Parathyroid adenoma (tissue), 2 donors: ENCODE results near the gene HMGCLL1.

Experiments
- H2AFZ ChIP-seq: fragments of 300-600 bp; sonication (generic); one replicate; pipeline ENCODE4 v1.7.0; 2017; ENCODE audit warnings: antibody characterized with exemption, mild to moderate bottlenecking
- H3K27ac ChIP-seq: fragments of 300-600 bp; sonication (generic); one replicate; pipeline ENCODE4 v1.7.0; 2017
- H3K27me3 ChIP-seq: fragments of 300-600 bp; sonication (generic); one replicate; pipeline ENCODE4 v1.7.0; 2017; ENCODE audit warnings: low read length; ENCODE audit not compliant: control insufficient read depth, insufficient read depth
- H3K36me3 ChIP-seq: fragments of 300-600 bp; sonication (generic); one replicate; pipeline ENCODE4 v1.7.0; 2017; ENCODE audit warnings: low read length; ENCODE audit not compliant: control insufficient read depth, insufficient read depth
- H3K4me1 ChIP-seq: fragments of 300-600 bp; sonication (generic); one replicate; pipeline ENCODE4 v1.7.0; 2017; ENCODE audit warnings: control low read depth
- H3K4me2 ChIP-seq: fragments of 300-600 bp; sonication (generic); one replicate; pipeline ENCODE4 v1.7.0; 2017; ENCODE audit warnings: low read length
- H3K4me3 ChIP-seq: fragments of 300-600 bp; sonication (generic); one replicate; pipeline ENCODE4 v1.7.0; 2017; ENCODE audit warnings: low read depth, low read length
- H3K79me2 ChIP-seq: fragments of 300-600 bp; sonication (generic); one replicate; pipeline ENCODE4 v1.7.0; 2017; ENCODE audit warnings: control low read depth
- H3K9ac ChIP-seq: fragments of 300-600 bp; sonication (generic); one replicate; pipeline ENCODE4 v1.7.0; 2017; ENCODE audit warnings: mild to moderate bottlenecking
- H3K9me3 ChIP-seq: fragments of 300-600 bp; sonication (generic); one replicate; pipeline ENCODE4 v1.7.0; 2017; ENCODE audit warnings: low read length; ENCODE audit not compliant: control insufficient read depth
- CTCF ChIP-seq: fragments of 300-600 bp; sonication (generic); IDR thresholded peaks from one replicate; pipeline ENCODE4 v1.7.0; 2017; ENCODE audit warnings: antibody characterized with exemption, mild to moderate bottlenecking
- donor health status: primary hyperparathyroidism.

HMGCLL1 gene

GRCh38 chr6:55443238-55444134, 135.5 kb downstream of the HMGCLL1 start:
- H3K27me3 ChIP-seq, result no peaks in the 10 kb centered on the region
- H2AFZ ChIP-seq, result no peak overlapping the region
- H3K4me2 ChIP-seq, result no peak overlapping the region
- H3K36me3 ChIP-seq, result no peaks in the 10 kb centered on the region
- no peak overlapping the region for H3K9ac ChIP-seq
- H3K4me1 ChIP-seq, result no peaks in the 10 kb centered on the region
- H3K27ac ChIP-seq, result no peak overlapping the region
- H3K9me3 ChIP-seq, result no peaks in the 10 kb centered on the region
- H3K79me2 ChIP-seq, result no peaks in the 10 kb centered on the region
- H3K4me3 ChIP-seq, result no peak overlapping the region
- no peak for TF ChIP-seq CTCF

- TF ChIP-seq CTCF, result no peak
- H3K4me3 ChIP-seq, result no peak overlapping the region
- H3K4me2 ChIP-seq, result no peak overlapping the region
- H3K27me3 ChIP-seq, result no peaks in the 10 kb centered on the region
- H3K4me1 ChIP-seq, result no peaks in the 10 kb centered on the region
- no peak overlapping the region for H3K9ac ChIP-seq
- H3K36me3 ChIP-seq, result no peaks in the 10 kb centered on the region
- no peaks in the 10 kb centered on the region for H3K9me3 ChIP-seq
- H3K27ac ChIP-seq, result no peak overlapping the region
- no peak overlapping the region for H2AFZ ChIP-seq
- no peaks in the 10 kb centered on the region for H3K79me2 ChIP-seq
Observed at GRCh38 chr6:55438203-55438602, 140.8 kb downstream of the HMGCLL1 start.

- Histone ChIP-seq H3K4me2 (no peak overlapping the region), H3K4me1 (no peaks in the 10 kb centered on the region), H3K79me2 (no peaks in the 10 kb centered on the region), H3K9me3 (no peaks in the 10 kb centered on the region), H3K27ac (no peak overlapping the region), H2AFZ (no peak overlapping the region), H3K4me3 (no peak overlapping the region), H3K27me3 (no peaks in the 10 kb centered on the region), H3K36me3 (no peaks in the 10 kb centered on the region), H3K9ac (no peak overlapping the region)
- no peak for TF ChIP-seq CTCF
Observed at GRCh38 chr6:55437141-55437540, 141.9 kb downstream of the HMGCLL1 start.

GRCh38 chr6:55433446-55434130, 145.4 kb downstream of the HMGCLL1 start:
- H3K27ac ChIP-seq, result no peak overlapping the region
- no peaks in the 10 kb centered on the region for H3K4me1 ChIP-seq
- H3K27me3 ChIP-seq, result no peaks in the 10 kb centered on the region
- H3K36me3 ChIP-seq, result no peaks in the 10 kb centered on the region
- no peaks in the 10 kb centered on the region for H3K9me3 ChIP-seq
- no peak overlapping the region for H3K4me3 ChIP-seq
- TF ChIP-seq CTCF, result no peak
- no peak overlapping the region for H2AFZ ChIP-seq
- no peak overlapping the region for H3K9ac ChIP-seq
- H3K79me2 ChIP-seq, result no peaks in the 10 kb centered on the region
- H3K4me2 ChIP-seq, result no peak overlapping the region
